ENCODE measurements around the gene MEPCE. TPM values are rescaled to one million over a fixed set of nuclear protein-coding genes. Genes with fewer than 3 reads are reported as not detected.

The MEPCE gene
- total and polyA plus RNA-seq, 9 of the 15 experiments (the other 6 are each of a cell fraction or from before 2014, with no cell fraction given): 10.9 to 76.3 (median 44.1) TPM

GRCh38 chr7:100472854-100473499, 43.3 kb downstream of the MEPCE start (continued):
- peak; percentile 69 for TF ChIP-seq EGR1 (conservative IDR thresholded peaks at IDR 0.05)
- peak; percentile 88 for TF ChIP-seq DPF2 (IDR thresholded peaks at IDR 0.05)
- TF ChIP-seq DMBX1 (CRISPR knock-in tag; IDR thresholded peaks at IDR 0.05; ENCODE audit: borderline replicate concordance): 0 out of 2 replicates have a peak, but pooled peaks have one; percentile 18
- no peak for TF ChIP-seq HMBOX1 (IDR thresholded peaks at IDR 0.05)
- peak; percentile 83 for TF ChIP-seq SMARCA4 (IDR thresholded peaks at IDR 0.05)
- TF ChIP-seq ETV6 (IDR thresholded peaks at IDR 0.05; ENCODE audit: borderline replicate concordance in 1 of 2, low read depth in 2 of 2, low read length in 1 of 2): peak in 1 of 2 experiments; percentile 53; a peak in 2 of 4 replicates
- TF ChIP-seq ETV6 (CRISPR knock-in tag; IDR thresholded peaks at IDR 0.05; ENCODE audit: borderline replicate concordance): no peak
- 0 out of 2 replicates have a peak, but pooled peaks have one; percentile 40 for TF ChIP-seq ZBTB2 (IDR thresholded peaks at IDR 0.05)
- TF ChIP-seq EP400 (IDR thresholded peaks at IDR 0.05): no peak
- TF ChIP-seq CXXC5 (CRISPR knock-in tag; IDR thresholded peaks at IDR 0.05): 0 out of 2 replicates have a peak, but pooled peaks have one; percentile 26
- TF ChIP-seq GABPB2 (CRISPR knock-in tag; conservative IDR thresholded peaks at IDR 0.05): no peak
- TF ChIP-seq GATAD2A (IDR thresholded peaks at IDR 0.05): peak; percentile 41; the same call in 1 of the 2 replicates
- peak; percentile 87 for TF ChIP-seq SMARCE1 (IDR thresholded peaks at IDR 0.05)
- TF ChIP-seq TCF3 (CRISPR knock-in tag; IDR thresholded peaks at IDR 0.05): peak; percentile 82
- no peak for TF ChIP-seq PML (IDR thresholded peaks at IDR 0.05; ENCODE audit: low read length)
- TF ChIP-seq HDAC2 (IDR thresholded peaks at IDR 0.05): 0 out of 2 replicates have a peak, but pooled peaks have one; percentile 51
- peak; percentile 87 for TF ChIP-seq FOSL1 (tag; conservative IDR thresholded peaks at IDR 0.05)
- TF ChIP-seq XRCC5 (IDR thresholded peaks at IDR 0.05; ENCODE audit: low read depth, low read length): 0 out of 2 replicates have a peak, but pooled peaks have one; percentile 29
- TF ChIP-seq ZNF717 (CRISPR knock-in tag; IDR thresholded peaks at IDR 0.05): no peak
- TF ChIP-seq ZNF124 (CRISPR knock-in tag; IDR thresholded peaks at IDR 0.05): no peak
- TF ChIP-seq MTA2 (IDR thresholded peaks at IDR 0.05; ENCODE audit: low read depth): peak; percentile 36
